ENCODE measurements around the gene CAMTA1.

DNA sequence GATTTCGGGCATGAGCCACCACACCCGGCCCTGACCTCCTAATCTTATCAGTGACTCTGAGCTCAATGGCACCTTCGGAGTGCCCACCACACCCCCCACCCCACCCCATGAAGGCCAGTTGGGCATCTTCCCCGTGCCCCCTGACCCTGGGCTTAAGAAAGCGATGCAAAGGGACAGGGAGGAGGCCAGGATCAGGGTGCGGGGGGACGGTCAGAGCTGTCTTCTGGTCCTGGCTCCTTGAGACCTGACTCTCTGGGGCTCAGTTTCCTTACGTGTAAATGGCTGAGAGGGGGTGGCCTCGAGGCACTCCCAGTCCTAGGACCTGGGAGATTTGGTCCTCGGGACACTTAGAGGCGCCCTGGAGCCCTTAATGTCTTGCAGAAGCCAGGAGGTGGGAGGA, 881.9 kb downstream of the CAMTA1 start:
- TF ChIP-seq, protein P1, sequence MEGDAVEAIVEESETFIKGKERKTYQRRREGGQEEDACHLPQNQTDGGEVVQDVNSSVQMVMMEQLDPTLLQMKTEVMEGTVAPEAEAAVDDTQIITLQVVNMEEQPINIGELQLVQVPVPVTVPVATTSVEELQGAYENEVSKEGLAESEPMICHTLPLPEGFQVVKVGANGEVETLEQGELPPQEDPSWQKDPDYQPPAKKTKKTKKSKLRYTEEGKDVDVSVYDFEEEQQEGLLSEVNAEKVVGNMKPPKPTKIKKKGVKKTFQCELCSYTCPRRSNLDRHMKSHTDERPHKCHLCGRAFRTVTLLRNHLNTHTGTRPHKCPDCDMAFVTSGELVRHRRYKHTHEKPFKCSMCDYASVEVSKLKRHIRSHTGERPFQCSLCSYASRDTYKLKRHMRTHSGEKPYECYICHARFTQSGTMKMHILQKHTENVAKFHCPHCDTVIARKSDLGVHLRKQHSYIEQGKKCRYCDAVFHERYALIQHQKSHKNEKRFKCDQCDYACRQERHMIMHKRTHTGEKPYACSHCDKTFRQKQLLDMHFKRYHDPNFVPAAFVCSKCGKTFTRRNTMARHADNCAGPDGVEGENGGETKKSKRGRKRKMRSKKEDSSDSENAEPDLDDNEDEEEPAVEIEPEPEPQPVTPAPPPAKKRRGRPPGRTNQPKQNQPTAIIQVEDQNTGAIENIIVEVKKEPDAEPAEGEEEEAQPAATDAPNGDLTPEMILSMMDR (IDR thresholded peaks at IDR 0.05), result no peak
- TF ChIP-seq POLR2A (IDR thresholded peaks at IDR 0.05), result no peak
